Heart left ventricle (tissue), 13 donors: ENCODE data around the gene MMP13.

Experiments used
- POLR2A ChIP-seq, 2 donors: fragments of 450-650 bp; IDR thresholded peaks; one replicate each; pipeline ENCODE4 v1.6.1; 2017; ENCODE audit warnings: antibody characterized with exemption in 2 of 2, mild to moderate bottlenecking in 2 of 2, moderate library complexity in 2 of 2
- TF ChIP-seq, protein P1 (sequence below), 12 donors: fragments of 200-600 bp; sonication (generic) in 4 of 12; IDR thresholded peaks; one replicate each; pipeline versions ENCODE4 v1.5.0 to v1.8.0; 2018 to 2022; ENCODE audit warnings: antibody characterized with exemption in 12 of 12, mild to moderate bottlenecking in 5 of 12
- donor health status: ischemic (EF 13 %, LVEDD 7.1; RV severe dilation, severe dysfunction).
- donor health status: DM: no; HTN: yes; CAD: no.
- donor health status: DM: no; HTN: no; CAD: no.
- donor health status: ischemic (EF 25% LVEDD 6.9; RV normal size, moderate dysfunction).
- donor health status: ischemic (EF 25% LVEDD 5.7; RV mildly dilated, moderate dysfunction).
- donor health status: ischemic (EF 35%, LVEDD 5.7; RV mildly dilated, moderate dysfunction).
- donor health status: nonischemic (EF 11% LVEDD 7.7; RV severe dilation, severe dysfunction).
- donor health status: DM: yes; HTN: yes; CAD: no.
- donor health status: PGD.
- donor health status: ischemic (EF 29% LVEDD 5.4; RV normal size, mild dysfunction).
- donor health status: nonischemic (EF 23%, LVEDD 6.1; RV moderate dilation, normal function).

- TF ChIP-seq, protein P1, sequence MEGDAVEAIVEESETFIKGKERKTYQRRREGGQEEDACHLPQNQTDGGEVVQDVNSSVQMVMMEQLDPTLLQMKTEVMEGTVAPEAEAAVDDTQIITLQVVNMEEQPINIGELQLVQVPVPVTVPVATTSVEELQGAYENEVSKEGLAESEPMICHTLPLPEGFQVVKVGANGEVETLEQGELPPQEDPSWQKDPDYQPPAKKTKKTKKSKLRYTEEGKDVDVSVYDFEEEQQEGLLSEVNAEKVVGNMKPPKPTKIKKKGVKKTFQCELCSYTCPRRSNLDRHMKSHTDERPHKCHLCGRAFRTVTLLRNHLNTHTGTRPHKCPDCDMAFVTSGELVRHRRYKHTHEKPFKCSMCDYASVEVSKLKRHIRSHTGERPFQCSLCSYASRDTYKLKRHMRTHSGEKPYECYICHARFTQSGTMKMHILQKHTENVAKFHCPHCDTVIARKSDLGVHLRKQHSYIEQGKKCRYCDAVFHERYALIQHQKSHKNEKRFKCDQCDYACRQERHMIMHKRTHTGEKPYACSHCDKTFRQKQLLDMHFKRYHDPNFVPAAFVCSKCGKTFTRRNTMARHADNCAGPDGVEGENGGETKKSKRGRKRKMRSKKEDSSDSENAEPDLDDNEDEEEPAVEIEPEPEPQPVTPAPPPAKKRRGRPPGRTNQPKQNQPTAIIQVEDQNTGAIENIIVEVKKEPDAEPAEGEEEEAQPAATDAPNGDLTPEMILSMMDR (IDR thresholded peaks at IDR 0.05) = no peak
- TF ChIP-seq POLR2A (IDR thresholded peaks at IDR 0.05) = no peak
These were observed 28.0 kb upstream of the MMP13 start for GRCh38 chr11:102983486-102983885.
